ENCODE results near the gene G2E3. TPM values are rescaled to one million over a fixed set of nuclear protein-coding genes. Genes with fewer than 3 reads are reported as not detected.

Gene G2E3
- polyA plus RNA-seq: 16.0 TPM
- long read RNA-seq, donor 1, full-length matches to known transcripts: 4 of 4 reads
- long read RNA-seq, donor 1, partial matches to known transcripts: 0 of 4 reads
- long read RNA-seq, donor 1, other reads (novel, unspliced or antisense): 0 of 4 reads
- long read RNA-seq, donor 2, full-length matches to known transcripts: 7 of 12 reads
- long read RNA-seq, donor 2, partial matches to known transcripts: 5 of 12 reads
- long read RNA-seq, donor 2, other reads (novel, unspliced or antisense): 0 of 12 reads
- long read RNA-seq, donor 3: 0 reads
- long read RNA-seq, donor 4: 0 reads
- long read RNA-seq, donor 5, full-length matches to known transcripts: 1 of 1 reads
- long read RNA-seq, donor 5, partial matches to known transcripts: 0 of 1 reads
- long read RNA-seq, donor 5, other reads (novel, unspliced or antisense): 0 of 1 reads
- long read RNA-seq, donor 6, partial matches to known transcripts: 8 of 8 reads
- long read RNA-seq, donor 6, other reads (novel, unspliced or antisense): 0 of 8 reads
- long read RNA-seq, donor 7, full-length matches to known transcripts: 2 of 2 reads
- long read RNA-seq, donor 7, partial matches to known transcripts: 0 of 2 reads
- long read RNA-seq, donor 7, other reads (novel, unspliced or antisense): 0 of 2 reads
- long read RNA-seq, donor 8, full-length matches to known transcripts: 3 of 3 reads
- long read RNA-seq, donor 8, partial matches to known transcripts: 0 of 3 reads
- long read RNA-seq, donor 8, other reads (novel, unspliced or antisense): 0 of 3 reads
- long read RNA-seq, donor 9, full-length matches to known transcripts: 1 of 1 reads
- long read RNA-seq, donor 9, partial matches to known transcripts: 0 of 1 reads
- long read RNA-seq, donor 9, other reads (novel, unspliced or antisense): 0 of 1 reads
- long read RNA-seq, donor 10, full-length matches to known transcripts: 2 of 2 reads
- long read RNA-seq, donor 10, partial matches to known transcripts: 0 of 2 reads
- long read RNA-seq, donor 10, other reads (novel, unspliced or antisense): 0 of 2 reads
- long read RNA-seq, donor 11, full-length matches to known transcripts: 3 of 3 reads
- long read RNA-seq, donor 11, partial matches to known transcripts: 0 of 3 reads
- long read RNA-seq, donor 11, other reads (novel, unspliced or antisense): 0 of 3 reads

- Histone ChIP-seq H3K9me3 (ENCODE audit: control insufficient read depth, low read depth, low read length) (no peaks in the 10 kb centered on the region), H3K4me1 (ENCODE audit: control insufficient read depth, insufficient read depth, low read length) (no peaks in the 10 kb centered on the region), H3K27ac (ENCODE audit: low read length) (peak within 1 kb of the TSS; percentile 84), H3K36me3 (ENCODE audit: control insufficient read depth, insufficient read depth, low read length) (no peaks in the 10 kb centered on the region), H3K4me3 (ENCODE audit: low read length) (peak within 1 kb of the TSS; percentile 94), H3K27me3 (ENCODE audit: control insufficient read depth, insufficient read depth, low read length) (no peaks in the 10 kb centered on the region)
- peak; percentile 85 to 92 for DNase-seq
- WGBS (ENCODE audit: insufficient coverage, low lambda C conversion rate): 0% methylated on average over 5 of the region's 62 CpGs
Measured at GRCh38 chr14:30558675-30559555, at the start of gene G2E3. Gene G2E3 (plus strand): TSS chr14:30559158. CDS start chr14:30581080, 21,922 bp downstream.

- Histone ChIP-seq H3K27me3 (ENCODE audit: control insufficient read depth, insufficient read depth, low read length) (no peaks in the 10 kb centered on the region), H3K36me3 (ENCODE audit: control insufficient read depth, insufficient read depth, low read length) (no peaks in the 10 kb centered on the region), H3K4me3 (ENCODE audit: low read length) (no peak overlapping the region), H3K4me1 (ENCODE audit: control insufficient read depth, insufficient read depth, low read length) (no peaks in the 10 kb centered on the region), H3K9me3 (ENCODE audit: control insufficient read depth, low read depth, low read length) (no peaks in the 10 kb centered on the region), H3K27ac (ENCODE audit: low read length) (no peak overlapping the region)
- 80% methylated on average over 1 of the region's 2 CpGs for WGBS (ENCODE audit: insufficient coverage, low lambda C conversion rate)
- no peak for DNase-seq
Measured at GRCh38 chr14:30517737-30518136, 41.2 kb upstream of the G2E3 start.

- Histone ChIP-seq H3K27me3 (ENCODE audit: control insufficient read depth, insufficient read depth, low read length) (no peaks in the 10 kb centered on the region), H3K9me3 (ENCODE audit: control insufficient read depth, low read depth, low read length) (no peaks in the 10 kb centered on the region), H3K27ac (ENCODE audit: low read length) (no peak overlapping the region), H3K4me3 (ENCODE audit: low read length) (no peak overlapping the region), H3K36me3 (ENCODE audit: control insufficient read depth, insufficient read depth, low read length) (no peaks in the 10 kb centered on the region), H3K4me1 (ENCODE audit: control insufficient read depth, insufficient read depth, low read length) (no peaks in the 10 kb centered on the region)
- 93% methylated on average over 3 of the region's 4 CpGs for WGBS (ENCODE audit: insufficient coverage, low lambda C conversion rate)
- no peak for DNase-seq
Measured at GRCh38 chr14:30518867-30519560, 39.9 kb upstream of the G2E3 start.

- no peaks in the 10 kb centered on the region for H3K36me3 ChIP-seq (ENCODE audit: control insufficient read depth, insufficient read depth, low read length)
- no peaks in the 10 kb centered on the region for H3K4me1 ChIP-seq (ENCODE audit: control insufficient read depth, insufficient read depth, low read length)
- WGBS (ENCODE audit: insufficient coverage, low lambda C conversion rate): no CpG with 5 or more reads among the region's 1 CpG
Measured at GRCh38 chr14:30519961-30520360, 39.0 kb upstream of the G2E3 start.

GRCh38 chr14:30520536-30520935, 38.4 kb upstream of the G2E3 start:
- Histone ChIP-seq H3K27ac (ENCODE audit: low read length) (no peak overlapping the region), H3K9me3 (ENCODE audit: control insufficient read depth, low read depth, low read length) (no peaks in the 10 kb centered on the region), H3K4me3 (ENCODE audit: low read length) (no peak overlapping the region), H3K27me3 (ENCODE audit: control insufficient read depth, insufficient read depth, low read length) (no peaks in the 10 kb centered on the region), H3K4me1 (ENCODE audit: control insufficient read depth, insufficient read depth, low read length) (no peaks in the 10 kb centered on the region), H3K36me3 (ENCODE audit: control insufficient read depth, insufficient read depth, low read length) (no peaks in the 10 kb centered on the region)
- DNase-seq: no peak
- 100% methylated on average over 1 of the region's 2 CpGs for WGBS (ENCODE audit: insufficient coverage, low lambda C conversion rate)

More at GRCh38 chr14:30519961-30520360, 39.0 kb upstream of the G2E3 start:
- no peaks in the 10 kb centered on the region for H3K9me3 ChIP-seq (ENCODE audit: control insufficient read depth, low read depth, low read length)
- H3K4me3 ChIP-seq (ENCODE audit: low read length): no peak overlapping the region
- H3K27ac ChIP-seq (ENCODE audit: low read length): no peak overlapping the region
- no peak for DNase-seq
- no peaks in the 10 kb centered on the region for H3K27me3 ChIP-seq (ENCODE audit: control insufficient read depth, insufficient read depth, low read length)

GRCh38 chr14:30521899-30522736, 36.8 kb upstream of the G2E3 start:
- WGBS (ENCODE audit: insufficient coverage, low lambda C conversion rate): 31% methylated on average over 5 of the region's 9 CpGs
- Histone ChIP-seq H3K4me3 (ENCODE audit: low read length) (no peak overlapping the region), H3K36me3 (ENCODE audit: control insufficient read depth, insufficient read depth, low read length) (no peaks in the 10 kb centered on the region), H3K4me1 (ENCODE audit: control insufficient read depth, insufficient read depth, low read length) (no peaks in the 10 kb centered on the region), H3K27me3 (ENCODE audit: control insufficient read depth, insufficient read depth, low read length) (no peaks in the 10 kb centered on the region), H3K27ac (ENCODE audit: low read length) (no peak overlapping the region), H3K9me3 (ENCODE audit: control insufficient read depth, low read depth, low read length) (no peaks in the 10 kb centered on the region)
- DNase-seq: peak; percentile 5 to 7

GRCh38 chr14:30525833-30526232, 33.1 kb upstream of the G2E3 start:
- no peaks in the 10 kb centered on the region for H3K4me1 ChIP-seq (ENCODE audit: control insufficient read depth, insufficient read depth, low read length)
- no peaks in the 10 kb centered on the region for H3K27me3 ChIP-seq (ENCODE audit: control insufficient read depth, insufficient read depth, low read length)
- no peak overlapping the region for H3K4me3 ChIP-seq (ENCODE audit: low read length)
- no peak for DNase-seq
- H3K27ac ChIP-seq (ENCODE audit: low read length): no peak overlapping the region
- H3K36me3 ChIP-seq (ENCODE audit: control insufficient read depth, insufficient read depth, low read length): no peaks in the 10 kb centered on the region
- no peaks in the 10 kb centered on the region for H3K9me3 ChIP-seq (ENCODE audit: control insufficient read depth, low read depth, low read length)
- WGBS (ENCODE audit: insufficient coverage, low lambda C conversion rate): no CpG with 5 or more reads among the region's 2 CpGs

- no peak overlapping the region for H3K27ac ChIP-seq (ENCODE audit: low read length)
- no peaks in the 10 kb centered on the region for H3K4me1 ChIP-seq (ENCODE audit: control insufficient read depth, insufficient read depth, low read length)
- no peak overlapping the region for H3K4me3 ChIP-seq (ENCODE audit: low read length)
- H3K27me3 ChIP-seq (ENCODE audit: control insufficient read depth, insufficient read depth, low read length): no peaks in the 10 kb centered on the region
- no CpG with 5 or more reads among the region's 7 CpGs for WGBS (ENCODE audit: insufficient coverage, low lambda C conversion rate)
- H3K36me3 ChIP-seq (ENCODE audit: control insufficient read depth, insufficient read depth, low read length): no peaks in the 10 kb centered on the region
- no peaks in the 10 kb centered on the region for H3K9me3 ChIP-seq (ENCODE audit: control insufficient read depth, low read depth, low read length)
- DNase-seq: no peak
Measured at GRCh38 chr14:30527196-30527595, 31.8 kb upstream of the G2E3 start.

- DNase-seq: no peak
- Histone ChIP-seq H3K27ac (ENCODE audit: low read length) (no peak overlapping the region), H3K27me3 (ENCODE audit: control insufficient read depth, insufficient read depth, low read length) (no peaks in the 10 kb centered on the region), H3K36me3 (ENCODE audit: control insufficient read depth, insufficient read depth, low read length) (no peaks in the 10 kb centered on the region), H3K4me3 (ENCODE audit: low read length) (no peak overlapping the region), H3K4me1 (ENCODE audit: control insufficient read depth, insufficient read depth, low read length) (no peaks in the 10 kb centered on the region), H3K9me3 (ENCODE audit: control insufficient read depth, low read depth, low read length) (no peaks in the 10 kb centered on the region)
- WGBS (ENCODE audit: insufficient coverage, low lambda C conversion rate): no CpG with 5 or more reads among the region's 5 CpGs
Measured at GRCh38 chr14:30528119-30528518, 30.8 kb upstream of the G2E3 start.
